Gastroesophageal sphincter (tissue), 4 donors: ENCODE data around the gene HAUS3. TPM values are rescaled to one million over a fixed set of nuclear protein-coding genes. Genes with fewer than 3 reads are reported as not detected.

Experiments used
- ATAC-seq: fragments of 150-250 bp; one replicate; pipeline ENCODE4 v1.9.1; 2016; ENCODE audit warnings: mild to moderate bottlenecking, moderate library complexity
- H3K27ac ChIP-seq, 4 donors: fragments of 200-600 bp; sonication (generic) in 3 of 4; 1 replicate in 3 of 4; 2 replicates in 1 of 4; pipeline ENCODE4 v1.5.1; 2016 to 2019
- H3K27me3 ChIP-seq: fragments of 200-600 bp; sonication (generic); one replicate; pipeline ENCODE4 v1.5.1; 2019
- H3K36me3 ChIP-seq, 2 donors: fragments of 200-600 bp; sonication (generic); one replicate each; pipeline ENCODE4 v1.5.1; 2019; ENCODE audit warnings: control low read depth in 1 of 2
- H3K4me1 ChIP-seq, 3 donors: fragments of 200-600 bp; sonication (generic); 1 replicate in 2 of 3; 2 replicates in 1 of 3; pipeline ENCODE4 v1.5.1; 2016 to 2019; ENCODE audit warnings: control low read depth in 2 of 3
- H3K4me3 ChIP-seq, 2 donors: fragments of 200-600 bp; sonication (generic); one replicate each; pipeline ENCODE4 v1.5.1; 2019; ENCODE audit warnings: mild to moderate bottlenecking in 1 of 2, moderate library complexity in 1 of 2
- H3K9me3 ChIP-seq, 3 donors: fragments of 200-600 bp; sonication (generic); one replicate each; pipeline ENCODE4 v1.5.1; 2017 to 2019; ENCODE audit warnings: control low read depth in 2 of 3
- CTCF ChIP-seq, 4 experiments: fragments of 200-600 bp in 2 of 4; fragments of 450-650 bp in 2 of 4; sonication (generic) in 1 of 4; IDR thresholded peaks; one replicate each; pipeline ENCODE4 v1.5.1; 2017 to 2019; ENCODE audit warnings: antibody characterized with exemption in 4 of 4, mild to moderate bottlenecking in 2 of 4, moderate library complexity in 2 of 4
- EP300 ChIP-seq: sonication (generic); formaldehyde crosslinking; IDR thresholded peaks from one replicate; pipeline ENCODE4 v1.6.1; 2017; ENCODE audit warnings: antibody characterized with exemption, mild to moderate bottlenecking
- POLR2A ChIP-seq, 2 donors: fragments of 450-650 bp; IDR thresholded peaks; one replicate each; pipeline ENCODE4 v1.6.1; 2017; ENCODE audit warnings: antibody characterized with exemption in 2 of 2, mild to moderate bottlenecking in 2 of 2, moderate library complexity in 1 of 2
- POLR2AphosphoS5 ChIP-seq: sonication (generic); formaldehyde crosslinking; IDR thresholded peaks from one replicate; pipeline ENCODE4 v1.6.1; 2017; ENCODE audit warnings: antibody characterized with exemption
- whole genome bisulfite sequencing, 2 donors: methylation state at CpG; one replicate each; pipeline ENCODE4 v1.1.5; 2018; ENCODE audit warnings: low coverage in 1 of 2; 5-methylcytosine and 5-hydroxymethylcytosine counted together
- total RNA-seq, 4 donors: library from RNA; depleted of rRNA; stranded (reverse); fragments of >200 nt; gene quantifications; one replicate each; pipeline ENCODE4 v1.1.0, GENCODE V29; 2016

HAUS3 gene
- total RNA-seq, 4 donors from 2014 or later = 10.0 to 16.3 (median 12.7) TPM

DNA sequence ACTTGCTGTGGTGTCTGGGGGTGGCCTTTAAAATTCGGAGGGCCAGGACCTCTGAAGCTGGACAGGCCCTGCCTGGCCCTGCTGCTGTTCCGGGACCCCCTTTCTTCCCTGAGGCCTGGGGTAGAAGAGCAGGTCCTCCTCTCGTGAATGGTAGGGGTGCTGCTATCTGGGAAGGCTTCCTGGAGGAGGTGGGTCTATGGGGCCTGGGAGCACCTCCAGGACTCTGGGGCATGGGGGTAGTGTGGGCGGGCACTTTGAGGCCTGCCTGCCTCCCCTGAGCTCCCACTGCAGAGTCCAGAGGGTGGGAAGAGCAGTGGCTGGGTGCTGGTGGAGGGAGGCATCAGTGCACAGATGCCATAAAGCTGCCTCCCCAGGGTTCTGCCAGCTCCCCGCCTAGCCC is 24.9 kb upstream of the HAUS3 start:
- Histone ChIP-seq H3K4me1 (peaks cover 4 to 53% (median 17%) of the 10 kb centered on the region in 3 donors), H3K27ac (peak overlapping the region in 2 of 4 donors; percentile 67 to 72), H3K27me3 (no peaks in the 10 kb centered on the region), H3K36me3 (peaks cover 0 to 11% of the 10 kb centered on the region in 2 donors), H3K9me3 (no peaks in the 10 kb centered on the region), H3K4me3 (no peak overlapping the region)
- no peak for TF ChIP-seq EP300
- TF ChIP-seq CTCF (IDR thresholded peaks at IDR 0.05) = no peak
- no peak for TF ChIP-seq POLR2A (IDR thresholded peaks at IDR 0.05)
- TF ChIP-seq POLR2AphosphoS5 = no peak
- WGBS, 2 donors = 54% methylated on average over 3 of the region's 5 CpGs; no CpG with 5 or more reads in 1 of the 2 donors
- ATAC-seq = no peak

DNA sequence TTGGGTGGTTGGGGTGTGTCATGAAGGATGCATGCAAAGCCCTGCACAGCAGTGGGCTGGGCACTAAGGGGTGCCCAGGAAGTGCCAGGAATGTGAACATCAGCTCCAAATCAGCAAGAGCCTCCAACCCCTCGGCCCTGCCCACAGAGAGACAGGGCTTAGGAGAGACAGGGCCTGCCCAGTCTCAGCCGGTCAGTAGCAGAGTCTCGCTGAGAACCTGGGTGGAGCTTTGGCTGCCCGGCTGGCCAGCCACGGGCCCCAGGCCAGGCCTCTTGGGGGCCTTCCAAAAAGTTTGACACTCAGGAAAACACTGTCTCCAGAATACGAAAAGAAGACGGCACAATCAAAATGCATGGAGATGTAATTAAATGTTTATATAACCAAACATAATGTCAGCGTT is 24.3 kb upstream of the HAUS3 start:
- Histone ChIP-seq H3K27ac (peak overlapping the region in 3 of 4 donors; percentile 38 to 72 (median 67)), H3K4me3 (no peak overlapping the region), H3K36me3 (peaks cover 0 to 10% of the 10 kb centered on the region in 2 donors), H3K9me3 (no peaks in the 10 kb centered on the region), H3K27me3 (no peaks in the 10 kb centered on the region), H3K4me1 (peaks cover 4 to 53% (median 17%) of the 10 kb centered on the region in 3 donors)
- TF ChIP-seq POLR2AphosphoS5 (no peak), POLR2A (IDR thresholded peaks at IDR 0.05) (no peak), CTCF (IDR thresholded peaks at IDR 0.05) (no peak), EP300 (no peak)
- 7 to 10% methylated on average over 3 to 7 of the region's 8 CpGs for WGBS, 2 donors
- ATAC-seq = no peak

GRCh38 chr4:2265113-2266110 is 23.5 kb upstream of the HAUS3 start:
- WGBS, 2 donors = 90% methylated on average over 2 of the region's 19 CpGs; no CpG with 5 or more reads in 1 of the 2 donors
- H3K9me3 ChIP-seq = no peaks in the 10 kb centered on the region
- peaks cover 4 to 59% (median 20%) of the 10 kb centered on the region in 3 donors for H3K4me1 ChIP-seq
- peak overlapping the region in 3 of 4 donors; percentile 38 to 72 (median 67) for H3K27ac ChIP-seq
- H3K36me3 ChIP-seq = peaks cover 0 to 4% of the 10 kb centered on the region in 2 donors
- H3K4me3 ChIP-seq = no peak overlapping the region
- no peak for ATAC-seq
- no peak for TF ChIP-seq POLR2A (IDR thresholded peaks at IDR 0.05)
- TF ChIP-seq POLR2AphosphoS5 = no peak
- TF ChIP-seq EP300 = no peak
- no peak for TF ChIP-seq CTCF (IDR thresholded peaks at IDR 0.05)
- no peaks in the 10 kb centered on the region for H3K27me3 ChIP-seq

- H3K27me3 ChIP-seq = no peaks in the 10 kb centered on the region
- H3K4me3 ChIP-seq = no peak overlapping the region
- H3K9me3 ChIP-seq = no peaks in the 10 kb centered on the region
- TF ChIP-seq CTCF (IDR thresholded peaks at IDR 0.05) (no peak), POLR2A (IDR thresholded peaks at IDR 0.05) (no peak), EP300 (no peak), POLR2AphosphoS5 (no peak)
- H3K4me1 ChIP-seq = peaks cover 4 to 67% (median 29%) of the 10 kb centered on the region in 3 donors
- WGBS, 2 donors = 62 to 92% methylated on average over 2 of the region's 6 CpGs
- peaks cover 0 to 2% of the 10 kb centered on the region in 2 donors for H3K36me3 ChIP-seq
- peak overlapping the region in 1 of 4 donors; percentile 67 for H3K27ac ChIP-seq
- no peak for ATAC-seq
Observed at GRCh38 chr4:2264481-2265041, 22.6 kb upstream of the HAUS3 start.
